Endodermal cell (in vitro differentiated cells): ENCODE results near the gene RTF2. TPM values are rescaled to one million over a fixed set of nuclear protein-coding genes. Genes with fewer than 3 reads are reported as not detected.

Experiments
- DNase-seq: peaks from one replicate; pipeline ENCODE4 v3.0.0-alpha.2; 2017
- H3K27ac ChIP-seq: 2 replicates; pipeline ENCODE4 v1.5.1; 2013; ENCODE audit warnings: mild to moderate bottlenecking, low read depth, low read length, moderate library complexity
- H3K27me3 ChIP-seq: 2 replicates; pipeline ENCODE4 v1.6.1; 2013; ENCODE audit warnings: mild to moderate bottlenecking, low read length, moderate library complexity; ENCODE audit not compliant: insufficient read depth, control insufficient read depth, poor library complexity, severe bottlenecking
- H3K36me3 ChIP-seq: 2 replicates; pipeline ENCODE4 v1.7.0; 2013; ENCODE audit warnings: mild to moderate bottlenecking, low read length, moderate library complexity; ENCODE audit not compliant: control insufficient read depth, insufficient read depth
- H3K4me1 ChIP-seq: one replicate; pipeline ENCODE4 v1.7.0; 2013; ENCODE audit warnings: low read length; ENCODE audit not compliant: control insufficient read depth, insufficient read depth
- H3K4me3 ChIP-seq: 2 replicates; pipeline ENCODE4 v1.5.1; 2013; ENCODE audit warnings: mild to moderate bottlenecking, low read length, moderate library complexity
- H3K9ac ChIP-seq: 2 replicates; pipeline ENCODE4 v1.6.1; 2013; ENCODE audit warnings: mild to moderate bottlenecking, low read length, moderate library complexity; ENCODE audit not compliant: poor library complexity, severe bottlenecking; ENCODE audit errors: extremely low read depth
- H3K9me3 ChIP-seq: 2 replicates; pipeline ENCODE4 v1.6.1; 2013; ENCODE audit warnings: mild to moderate bottlenecking, low read length, moderate library complexity; ENCODE audit not compliant: control insufficient read depth
- H3K27ac Mint-ChIP-seq: 2 replicates; pipeline ENCODE4 v1.8.0; 2020; ENCODE audit warnings: mixed read lengths
- H3K27me3 Mint-ChIP-seq: 2 replicates; pipeline ENCODE4 v1.8.0; 2021; ENCODE audit warnings: mild to moderate bottlenecking, mixed read lengths; ENCODE audit not compliant: insufficient read depth
- H3K36me3 Mint-ChIP-seq: 2 replicates; pipeline ENCODE4 v1.8.0; 2020; ENCODE audit warnings: low read depth, mixed read lengths
- H3K4me1 Mint-ChIP-seq: 2 replicates; pipeline ENCODE4 v1.8.0; 2020; ENCODE audit warnings: mixed read lengths
- H3K4me3 Mint-ChIP-seq: 2 replicates; pipeline ENCODE4 v1.8.0; 2020; ENCODE audit warnings: mild to moderate bottlenecking, moderate library complexity, mixed read lengths
- H3K9me3 Mint-ChIP-seq: 2 replicates; pipeline ENCODE4 v1.8.0; 2020; ENCODE audit warnings: mild to moderate bottlenecking, mixed read lengths
- CTCF ChIP-seq: fragments of 200-600 bp; sonication (generic); conservative IDR thresholded peaks from 2 replicates; pipeline ENCODE4 v1.5.0; 2021; ENCODE audit warnings: antibody characterized with exemption, mild to moderate bottlenecking
- WGBS, 2 experiments: methylation state at CpG; one replicate each; pipeline versions ENCODE4 v1.1.5 to v1.1.7; 2013; ENCODE audit warnings: missing lambda C conversion rate in 2 of 2, mixed read lengths in 1 of 2; ENCODE audit not compliant: insufficient coverage in 1 of 2, insufficient read length in 1 of 2; 5-methylcytosine and 5-hydroxymethylcytosine counted together
- total RNA-seq, 2 donors: library from RNA; stranded (reverse); fragmentation: NEBNext Ultra II Directional in 1 of 2; extraction: Animal tissue kit (Norgen Biotek cat#: 25700) in 1 of 2; gene quantifications; 2 replicates in 1 of 2; 3 replicates in 1 of 2; pipeline ENCODE4 v1.2.1, GENCODE V29; 2021

The RTF2 gene
- total RNA-seq, 2 donors from 2014 or later = 63.0 to 65.1 TPM

- Mint-ChIP-seq H3K4me1 (no peaks in the 10 kb centered on the region), H3K9me3 (no peaks in the 10 kb centered on the region), H3K36me3 (peaks cover 70% of the 10 kb centered on the region), H3K4me3 (no peak overlapping the region), H3K27ac (peak overlapping the region; percentile 44), H3K27me3 (no peaks in the 10 kb centered on the region)
- DNase-seq = no peak
- H3K27me3 ChIP-seq = no peaks in the 10 kb centered on the region
- H3K4me3 ChIP-seq = no peak overlapping the region
- no peak for TF ChIP-seq CTCF
- H3K4me1 ChIP-seq = no peaks in the 10 kb centered on the region
- H3K9me3 ChIP-seq = no peaks in the 10 kb centered on the region
- H3K27ac ChIP-seq = no peak overlapping the region
- H3K36me3 ChIP-seq = peaks cover 61% of the 10 kb centered on the region
- 94 to 97% methylated on average over 4 to 5 of the region's 5 CpGs for WGBS, 2 experiments
- H3K9ac ChIP-seq = no peak overlapping the region
Measured at GRCh38 chr20:56488566-56488965, 20.1 kb downstream of the RTF2 start.

GRCh38 chr20:56501116-56501515 lies 32.7 kb downstream of the RTF2 start:
- no peak for DNase-seq
- Mint-ChIP-seq H3K9me3 (peaks cover 2% of the 10 kb centered on the region), H3K4me3 (no peak overlapping the region), H3K27me3 (no peaks in the 10 kb centered on the region), H3K27ac (no peak overlapping the region), H3K4me1 (no peaks in the 10 kb centered on the region), H3K36me3 (peaks cover 30% of the 10 kb centered on the region)
- Histone ChIP-seq H3K9me3 (peaks cover 4% of the 10 kb centered on the region), H3K4me1 (no peaks in the 10 kb centered on the region), H3K36me3 (peaks cover 41% of the 10 kb centered on the region), H3K9ac (no peak overlapping the region), H3K27ac (no peak overlapping the region), H3K27me3 (no peaks in the 10 kb centered on the region), H3K4me3 (no peak overlapping the region)
- WGBS, 2 experiments = 93% methylated on average over 1 of the region's 1 CpG; no CpG with 5 or more reads in 1 of the 2 experiments
- TF ChIP-seq CTCF = no peak

- H3K9me3 Mint-ChIP-seq = no peaks in the 10 kb centered on the region
- H3K27me3 ChIP-seq = no peaks in the 10 kb centered on the region
- no peak overlapping the region for H3K9ac ChIP-seq
- 96 to 100% methylated on average over 2 to 8 of the region's 8 CpGs for WGBS, 2 experiments
- no peaks in the 10 kb centered on the region for H3K27me3 Mint-ChIP-seq
- no peak overlapping the region for H3K27ac ChIP-seq
- peaks cover 16% of the 10 kb centered on the region for H3K36me3 ChIP-seq
- no peaks in the 10 kb centered on the region for H3K9me3 ChIP-seq
- TF ChIP-seq CTCF = no peak
- peaks cover 10% of the 10 kb centered on the region for H3K36me3 Mint-ChIP-seq
- H3K4me1 ChIP-seq = no peaks in the 10 kb centered on the region
- H3K4me3 ChIP-seq = no peak overlapping the region
- H3K4me1 Mint-ChIP-seq = no peaks in the 10 kb centered on the region
- no peak overlapping the region for H3K27ac Mint-ChIP-seq
- peak; percentile 52 for DNase-seq
- H3K4me3 Mint-ChIP-seq = no peak overlapping the region
Measured at GRCh38 chr20:56503916-56504315, 35.5 kb downstream of the RTF2 start.
